ENCODE results near the gene PTPRD.

PTPRD gene

GRCh38 chr9:8888591-8888990, 1724.2 kb downstream of the PTPRD start:
- in situ Hi-C loops (cut with MboI; ENCODE audit: low sequenced_read_pairs, unreplicated experiment), result no loop called here
- no peak for DNase-seq (ENCODE audit: low spot score)
- no peak for TF ChIP-seq CTCF (IDR thresholded peaks at IDR 0.05; ENCODE audit: borderline replicate concordance, control extremely low read depth, extremely low read depth, insufficient read depth, missing control alignments)

- DNase-seq (ENCODE audit: low spot score), result no peak
- in situ Hi-C loops (cut with MboI; ENCODE audit: low sequenced_read_pairs, unreplicated experiment), result no loop called here
- TF ChIP-seq CTCF (IDR thresholded peaks at IDR 0.05; ENCODE audit: borderline replicate concordance, control extremely low read depth, extremely low read depth, insufficient read depth, missing control alignments), result no peak
Observed at GRCh38 chr9:8887369-8887768, 1725.4 kb downstream of the PTPRD start.

GRCh38 chr9:8883321-8883720, 1729.5 kb downstream of the PTPRD start:
- TF ChIP-seq CTCF (IDR thresholded peaks at IDR 0.05; ENCODE audit: borderline replicate concordance, control extremely low read depth, extremely low read depth, insufficient read depth, missing control alignments), result no peak
- DNase-seq (ENCODE audit: low spot score), result no peak
- in situ Hi-C loops (cut with MboI; ENCODE audit: low sequenced_read_pairs, unreplicated experiment), result no loop called here

- in situ Hi-C loops (cut with MboI; ENCODE audit: low sequenced_read_pairs, unreplicated experiment), result no loop called here
- no peak for DNase-seq (ENCODE audit: low spot score)
- TF ChIP-seq CTCF (IDR thresholded peaks at IDR 0.05; ENCODE audit: borderline replicate concordance, control extremely low read depth, extremely low read depth, insufficient read depth, missing control alignments), result no peak
Observed at GRCh38 chr9:8880060-8880459, 1732.7 kb downstream of the PTPRD start.

- no peak for TF ChIP-seq CTCF (IDR thresholded peaks at IDR 0.05; ENCODE audit: borderline replicate concordance, control extremely low read depth, extremely low read depth, insufficient read depth, missing control alignments)
- in situ Hi-C loops (cut with MboI; ENCODE audit: low sequenced_read_pairs, unreplicated experiment), result no loop called here
- DNase-seq (ENCODE audit: low spot score), result no peak
Observed at GRCh38 chr9:8879284-8879683, 1733.5 kb downstream of the PTPRD start.

- no peak for DNase-seq (ENCODE audit: low spot score)
- in situ Hi-C loops (cut with MboI; ENCODE audit: low sequenced_read_pairs, unreplicated experiment), result no loop called here
- TF ChIP-seq CTCF (IDR thresholded peaks at IDR 0.05; ENCODE audit: borderline replicate concordance, control extremely low read depth, extremely low read depth, insufficient read depth, missing control alignments), result no peak
Observed at GRCh38 chr9:8877753-8878494, 1734.9 kb downstream of the PTPRD start.

Measured in GM13976 (cell line).